Colonic mucosa (tissue), 4 donors: Measurements from ENCODE around the gene POMGNT2. TPM values are rescaled to one million over a fixed set of nuclear protein-coding genes. Genes with fewer than 3 reads are reported as not detected.

Experiments
- DNase-seq: peaks from one replicate; pipeline ENCODE4 v3.0.0-alpha.2; 2020
- H3K27ac ChIP-seq: fragments of 200-600 bp; one replicate; pipeline ENCODE4 v1.8.0; 2021
- H3K27me3 ChIP-seq: fragments of 200-600 bp; one replicate; pipeline ENCODE4 v1.8.0; 2021
- H3K36me3 ChIP-seq: fragments of 200-600 bp; one replicate; pipeline ENCODE4 v1.8.0; 2021
- H3K4me1 ChIP-seq: fragments of 200-600 bp; one replicate; pipeline ENCODE4 v1.8.0; 2021; ENCODE audit warnings: mild to moderate bottlenecking
- H3K4me3 ChIP-seq: fragments of 200-600 bp; one replicate; pipeline ENCODE4 v1.8.0; 2021
- H3K9ac ChIP-seq, 2 donors: one replicate each; pipeline ENCODE4 v1.7.0; 2013; ENCODE audit warnings: control low read depth in 2 of 2, low read depth in 2 of 2, low read length in 2 of 2
- H3K9me3 ChIP-seq: fragments of 200-600 bp; one replicate; pipeline ENCODE4 v1.8.0; 2021
- intact Hi-C: fragments of 100-400 bp; cut with DNase I; formaldehyde crosslinking; loops from one replicate; pipeline ENCODE4 v1.14.1; 2022
- total RNA-seq, 2 donors: library from RNA; stranded (reverse); fragmentation: NEBNext Ultra II Directional in 1 of 2; extraction: Animal tissue kit (Norgen Biotek cat#: 25700) in 1 of 2; gene quantifications; one replicate each; pipeline ENCODE4 v1.2.1, GENCODE V29; 2021
- TF ChIP-seq, protein P1 (sequence below): fragments of 200-600 bp; IDR thresholded peaks from one replicate; pipeline ENCODE4 v1.8.0; 2022; ENCODE audit warnings: antibody characterized with exemption, mild to moderate bottlenecking
- donor health status: healthy.
- donor health status: DM: no; HTN: no; CAD: no.
- donor health status: DM: no; HTN: no; CAD: no.

Gene POMGNT2
- total RNA-seq, 2 donors from 2014 or later, result 5.2 to 11.0 TPM

DNA sequence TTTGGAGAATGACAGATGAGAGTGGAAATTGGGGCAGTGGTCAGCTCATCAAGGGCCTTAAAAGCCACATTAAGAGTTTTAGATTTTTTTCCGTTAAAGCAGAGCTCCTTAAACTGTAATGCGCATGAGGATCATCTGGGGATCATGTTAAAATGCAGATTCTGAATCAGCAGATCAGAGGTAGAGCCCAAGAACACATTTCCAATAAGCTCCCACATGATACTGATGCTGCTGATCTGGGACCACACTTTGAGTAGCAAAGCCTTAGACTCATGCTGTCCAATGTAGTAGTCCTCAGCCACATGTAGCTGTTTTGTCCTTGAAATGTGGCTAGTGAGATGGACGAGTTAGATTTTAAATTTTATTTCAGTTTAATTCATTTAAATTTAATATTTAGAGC is 26.3 kb upstream of the POMGNT2 start:
- H3K36me3 ChIP-seq, result no peaks in the 10 kb centered on the region
- H3K4me3 ChIP-seq, result no peak overlapping the region
- no peaks in the 10 kb centered on the region for H3K4me1 ChIP-seq
- no peak overlapping the region for H3K27ac ChIP-seq
- H3K9ac ChIP-seq, result no peak overlapping the region
- intact Hi-C loops, result no loop called here
- no peaks in the 10 kb centered on the region for H3K27me3 ChIP-seq
- DNase-seq, result no peak
- TF ChIP-seq, protein P1, sequence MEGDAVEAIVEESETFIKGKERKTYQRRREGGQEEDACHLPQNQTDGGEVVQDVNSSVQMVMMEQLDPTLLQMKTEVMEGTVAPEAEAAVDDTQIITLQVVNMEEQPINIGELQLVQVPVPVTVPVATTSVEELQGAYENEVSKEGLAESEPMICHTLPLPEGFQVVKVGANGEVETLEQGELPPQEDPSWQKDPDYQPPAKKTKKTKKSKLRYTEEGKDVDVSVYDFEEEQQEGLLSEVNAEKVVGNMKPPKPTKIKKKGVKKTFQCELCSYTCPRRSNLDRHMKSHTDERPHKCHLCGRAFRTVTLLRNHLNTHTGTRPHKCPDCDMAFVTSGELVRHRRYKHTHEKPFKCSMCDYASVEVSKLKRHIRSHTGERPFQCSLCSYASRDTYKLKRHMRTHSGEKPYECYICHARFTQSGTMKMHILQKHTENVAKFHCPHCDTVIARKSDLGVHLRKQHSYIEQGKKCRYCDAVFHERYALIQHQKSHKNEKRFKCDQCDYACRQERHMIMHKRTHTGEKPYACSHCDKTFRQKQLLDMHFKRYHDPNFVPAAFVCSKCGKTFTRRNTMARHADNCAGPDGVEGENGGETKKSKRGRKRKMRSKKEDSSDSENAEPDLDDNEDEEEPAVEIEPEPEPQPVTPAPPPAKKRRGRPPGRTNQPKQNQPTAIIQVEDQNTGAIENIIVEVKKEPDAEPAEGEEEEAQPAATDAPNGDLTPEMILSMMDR, result no peak
- H3K9me3 ChIP-seq, result no peaks in the 10 kb centered on the region

DNA sequence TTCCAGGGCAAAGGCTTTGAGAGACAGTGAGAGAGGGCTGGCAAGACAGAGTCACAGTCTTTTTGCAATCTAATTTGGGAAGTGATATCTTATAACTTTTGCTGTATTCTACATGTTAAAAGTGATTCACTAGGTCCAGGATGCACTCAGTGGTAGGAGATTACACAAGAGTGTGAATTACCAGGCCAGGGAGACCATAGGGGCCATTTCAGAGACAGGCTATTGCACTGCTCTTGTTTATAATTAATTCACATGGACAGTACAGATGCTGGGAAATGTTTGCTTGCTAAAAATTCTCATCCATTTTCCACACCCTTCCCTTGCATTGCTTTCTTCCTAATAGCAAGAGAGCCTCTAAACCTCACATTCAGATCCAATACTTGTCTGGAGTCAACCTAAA is 22.6 kb upstream of the POMGNT2 start:
- H3K27ac ChIP-seq, result no peak overlapping the region
- no peaks in the 10 kb centered on the region for H3K36me3 ChIP-seq
- intact Hi-C loops, result no loop called here
- no peaks in the 10 kb centered on the region for H3K4me1 ChIP-seq
- H3K4me3 ChIP-seq, result no peak overlapping the region
- TF ChIP-seq, protein P1, result no peak
- no peaks in the 10 kb centered on the region for H3K9me3 ChIP-seq
- no peaks in the 10 kb centered on the region for H3K27me3 ChIP-seq
- H3K9ac ChIP-seq, result no peak overlapping the region
- DNase-seq, result no peak

DNA sequence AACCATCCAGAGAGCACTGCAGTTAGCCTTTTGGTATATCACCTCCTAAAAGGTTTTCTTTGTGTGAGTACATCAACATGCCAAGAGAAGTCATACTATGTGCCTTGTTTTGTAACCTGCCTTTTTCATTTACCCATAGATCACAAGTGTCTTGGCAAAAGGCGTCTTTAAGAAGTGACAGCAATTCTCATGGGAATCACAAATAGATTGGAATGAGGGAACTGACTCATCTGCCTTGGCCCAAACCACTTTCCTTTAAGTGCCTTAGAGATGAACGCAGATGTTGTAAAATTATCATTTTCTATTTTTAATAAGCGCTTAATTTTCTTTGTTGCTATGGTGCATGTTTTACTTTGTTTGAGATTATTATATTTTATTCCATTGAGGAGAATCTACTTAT is 20.7 kb upstream of the POMGNT2 start:
- TF ChIP-seq, protein P1, result no peak
- DNase-seq, result no peak
- intact Hi-C loops, result no loop called here

DNA sequence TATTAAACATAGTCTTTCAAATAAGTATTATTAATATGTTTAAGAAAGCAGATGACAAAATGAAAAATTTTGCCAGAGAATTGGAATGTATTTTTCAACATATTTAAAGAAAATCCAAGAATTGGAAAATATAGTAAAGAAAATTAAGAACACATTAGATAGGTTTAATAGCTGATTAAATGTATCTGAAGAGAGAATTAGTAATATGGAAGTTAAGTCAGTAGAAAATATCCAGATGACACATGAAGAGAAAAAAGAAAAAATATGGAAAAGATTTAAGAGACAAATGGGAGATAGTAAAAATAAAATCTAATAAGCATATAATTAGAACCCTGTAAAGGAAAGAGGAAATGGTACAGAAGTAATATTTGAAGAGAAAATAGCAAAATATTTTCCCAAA is 18.0 kb upstream of the POMGNT2 start:
- Histone ChIP-seq H3K4me1 (no peaks in the 10 kb centered on the region), H3K4me3 (no peak overlapping the region), H3K9me3 (no peaks in the 10 kb centered on the region), H3K27ac (no peak overlapping the region), H3K27me3 (no peaks in the 10 kb centered on the region), H3K9ac (no peak overlapping the region), H3K36me3 (no peaks in the 10 kb centered on the region)
- intact Hi-C loops, result no loop called here
- no peak for DNase-seq
- TF ChIP-seq, protein P1, result no peak

More for the DNA sequence above, 20.7 kb upstream of the POMGNT2 start:
- Histone ChIP-seq H3K9me3 (no peaks in the 10 kb centered on the region), H3K27ac (no peak overlapping the region), H3K4me3 (no peak overlapping the region), H3K4me1 (no peaks in the 10 kb centered on the region), H3K36me3 (no peaks in the 10 kb centered on the region), H3K27me3 (no peaks in the 10 kb centered on the region), H3K9ac (no peak overlapping the region)

DNA sequence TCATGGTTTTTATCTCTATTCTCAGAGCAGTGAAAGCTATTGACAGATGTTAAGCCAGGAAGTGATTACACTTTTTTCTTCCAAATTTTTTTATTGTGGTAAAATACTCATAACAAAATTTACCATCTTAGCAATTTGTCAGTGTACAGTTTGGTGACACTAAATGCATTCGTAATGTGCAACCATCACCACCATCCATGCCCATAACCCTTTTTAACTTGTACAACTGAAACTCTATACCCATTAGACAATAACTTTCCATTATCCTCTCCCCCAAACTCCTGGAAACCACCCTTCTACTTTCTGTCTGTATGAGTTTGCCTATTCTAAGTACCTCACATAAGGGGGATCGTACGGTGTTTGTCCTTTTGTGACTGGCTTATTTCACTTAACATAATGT is 15.1 kb upstream of the POMGNT2 start:
- Histone ChIP-seq H3K27ac (no peak overlapping the region), H3K4me3 (no peak overlapping the region), H3K9me3 (no peaks in the 10 kb centered on the region), H3K4me1 (no peaks in the 10 kb centered on the region), H3K9ac (no peak overlapping the region), H3K27me3 (no peaks in the 10 kb centered on the region), H3K36me3 (no peaks in the 10 kb centered on the region)
- TF ChIP-seq, protein P1, result no peak
- intact Hi-C loops, result no loop called here
- DNase-seq, result no peak

DNA sequence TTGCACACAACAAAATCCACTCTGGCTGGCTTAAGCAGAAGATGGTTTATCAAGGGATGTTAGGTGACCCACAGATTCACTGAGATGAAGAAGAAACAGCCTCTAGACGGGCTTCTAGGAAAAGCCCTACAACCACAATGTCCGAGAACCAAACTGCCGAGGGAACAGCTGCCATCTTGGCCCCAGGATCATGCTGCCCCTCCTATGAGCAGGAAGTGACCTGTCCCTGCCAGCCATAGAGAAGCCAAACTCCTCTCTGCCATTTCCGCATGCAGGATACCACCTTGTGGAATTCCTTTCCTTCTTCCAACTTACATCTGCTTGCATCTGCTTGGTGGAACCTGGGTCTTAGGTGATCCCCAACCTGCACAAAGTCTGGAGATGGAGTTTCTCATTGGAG is 11.4 kb upstream of the POMGNT2 start:
- Histone ChIP-seq H3K9me3 (no peaks in the 10 kb centered on the region), H3K27ac (no peak overlapping the region)

More for the DNA sequence above, 11.4 kb upstream of the POMGNT2 start:
- no peak overlapping the region for H3K4me3 ChIP-seq
- TF ChIP-seq, protein P1, result no peak
- intact Hi-C loops, result no loop called here
- no peaks in the 10 kb centered on the region for H3K4me1 ChIP-seq
- no peaks in the 10 kb centered on the region for H3K27me3 ChIP-seq
- no peak overlapping the region for H3K9ac ChIP-seq
- H3K36me3 ChIP-seq, result no peaks in the 10 kb centered on the region
- DNase-seq, result no peak
